ENCODE measurements around the gene MDH2. TPM values are rescaled to one million over a fixed set of nuclear protein-coding genes. Genes with fewer than 3 reads are reported as not detected.
"Not testable (repeated sequence)": the region's sequence is repeated elsewhere in the genome, so short reads cannot be mapped to it uniquely, and the experiment has no call there.

MDH2 gene
- total RNA-seq, 4 donors from 2014 or later, result 24.3 to 88.4 (median 30.0) TPM

DNA sequence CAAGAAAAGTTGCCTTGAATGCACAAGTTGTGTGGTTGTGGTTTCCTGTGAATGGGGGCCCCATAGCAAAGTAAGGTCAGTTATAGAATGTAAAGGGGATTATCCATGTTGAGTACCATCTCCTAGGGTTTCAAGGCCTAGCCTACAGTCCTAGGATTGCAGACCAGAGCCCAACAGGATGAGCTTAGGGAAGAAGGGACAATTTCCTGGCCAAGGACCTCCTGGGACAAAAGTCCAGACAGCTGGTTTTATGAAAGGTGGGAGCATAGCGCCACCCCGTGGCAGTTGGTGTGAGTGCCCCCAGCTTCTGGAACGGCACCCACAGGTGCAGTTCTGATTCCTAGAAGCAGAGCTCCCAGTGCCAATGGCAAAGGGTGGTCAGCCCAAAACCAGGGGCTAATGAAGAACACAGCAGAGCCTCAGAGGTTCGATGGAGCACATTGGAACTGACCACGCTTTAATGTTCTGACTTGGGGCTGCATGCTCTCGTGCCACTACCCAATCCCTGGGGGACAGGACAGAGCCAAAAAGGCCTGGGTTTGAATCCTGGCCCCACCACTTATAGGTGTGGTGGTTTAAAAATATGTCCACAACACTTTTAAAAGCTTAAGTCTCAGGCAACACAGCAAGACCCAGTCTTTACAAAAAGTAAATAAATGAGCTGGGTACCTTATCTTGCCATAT, 27.7 kb upstream of the MDH2 start:
- H3K36me3 ChIP-seq, result no peaks in the 10 kb centered on the region
- DNase-seq, result peak; percentile 65 to 72

DNA sequence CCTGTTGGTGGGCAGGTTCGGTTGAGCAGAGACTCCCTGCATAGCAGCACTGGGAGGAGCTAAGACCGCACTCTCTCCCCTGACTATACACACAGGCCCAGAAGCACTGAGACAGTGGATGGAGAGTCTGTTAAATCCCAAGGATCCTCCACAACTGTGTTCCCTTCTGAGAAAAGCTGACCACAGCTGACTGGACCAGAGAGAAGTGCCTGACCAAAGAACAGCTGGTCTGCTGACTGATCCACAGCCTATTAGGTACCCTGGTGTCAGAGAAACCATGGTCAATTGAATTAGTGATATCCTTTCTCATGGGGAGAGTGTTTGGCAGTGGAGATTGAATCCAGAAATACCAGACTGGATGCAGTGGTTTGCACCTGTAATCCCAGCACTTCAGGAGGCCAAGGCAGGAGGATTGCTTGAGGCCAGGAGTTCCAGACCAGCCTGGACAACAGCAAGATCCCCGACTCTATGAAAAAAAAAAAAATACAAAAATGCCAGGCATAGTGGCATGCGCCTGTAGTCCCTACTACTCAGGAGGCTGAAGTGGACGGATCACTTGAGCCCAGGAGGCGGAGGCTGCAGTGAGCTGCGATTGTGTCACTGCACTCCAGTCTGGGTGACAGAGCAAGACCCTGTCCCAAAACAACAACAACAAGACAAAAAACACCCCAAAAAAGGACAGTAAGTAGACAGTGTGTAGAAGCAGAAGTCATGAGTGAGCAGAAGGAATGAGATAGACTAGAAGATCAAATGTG, 25.7 kb upstream of the MDH2 start:
- Histone ChIP-seq H3K27me3 (no peaks in the 10 kb centered on the region), H3K27ac (no peak overlapping the region), H3K4me3 (no peak overlapping the region), H3K9me3 (no peaks in the 10 kb centered on the region), H3K36me3 (no peaks in the 10 kb centered on the region), H3K4me1 (no peaks in the 10 kb centered on the region)
- no peak for TF ChIP-seq POLR2A (IDR thresholded peaks at IDR 0.05)
- TF ChIP-seq, protein P1, sequence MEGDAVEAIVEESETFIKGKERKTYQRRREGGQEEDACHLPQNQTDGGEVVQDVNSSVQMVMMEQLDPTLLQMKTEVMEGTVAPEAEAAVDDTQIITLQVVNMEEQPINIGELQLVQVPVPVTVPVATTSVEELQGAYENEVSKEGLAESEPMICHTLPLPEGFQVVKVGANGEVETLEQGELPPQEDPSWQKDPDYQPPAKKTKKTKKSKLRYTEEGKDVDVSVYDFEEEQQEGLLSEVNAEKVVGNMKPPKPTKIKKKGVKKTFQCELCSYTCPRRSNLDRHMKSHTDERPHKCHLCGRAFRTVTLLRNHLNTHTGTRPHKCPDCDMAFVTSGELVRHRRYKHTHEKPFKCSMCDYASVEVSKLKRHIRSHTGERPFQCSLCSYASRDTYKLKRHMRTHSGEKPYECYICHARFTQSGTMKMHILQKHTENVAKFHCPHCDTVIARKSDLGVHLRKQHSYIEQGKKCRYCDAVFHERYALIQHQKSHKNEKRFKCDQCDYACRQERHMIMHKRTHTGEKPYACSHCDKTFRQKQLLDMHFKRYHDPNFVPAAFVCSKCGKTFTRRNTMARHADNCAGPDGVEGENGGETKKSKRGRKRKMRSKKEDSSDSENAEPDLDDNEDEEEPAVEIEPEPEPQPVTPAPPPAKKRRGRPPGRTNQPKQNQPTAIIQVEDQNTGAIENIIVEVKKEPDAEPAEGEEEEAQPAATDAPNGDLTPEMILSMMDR (IDR thresholded peaks at IDR 0.05), result no peak
- no peak for DNase-seq
- intact Hi-C loops (cut with DNase I; ENCODE audit: low total_unique reads), result loop anchor here (10.0 kb wide), 1 partner anchor 157 kb away; no protein-coding TSS in a partner anchor

More for the DNA sequence above, 27.7 kb upstream of the MDH2 start:
- Histone ChIP-seq H3K27ac (no peak overlapping the region), H3K9me3 (no peaks in the 10 kb centered on the region), H3K27me3 (no peaks in the 10 kb centered on the region), H3K4me3 (no peak overlapping the region), H3K4me1 (no peaks in the 10 kb centered on the region)
- no peak for TF ChIP-seq POLR2A (IDR thresholded peaks at IDR 0.05)
- TF ChIP-seq, protein P1 (IDR thresholded peaks at IDR 0.05), result peak; percentile 63 to 89 (median 75)
- intact Hi-C loops (cut with DNase I; ENCODE audit: low total_unique reads), result loop anchor here (10.0 kb wide), 1 partner anchor 155 kb away; no protein-coding TSS in a partner anchor

DNA sequence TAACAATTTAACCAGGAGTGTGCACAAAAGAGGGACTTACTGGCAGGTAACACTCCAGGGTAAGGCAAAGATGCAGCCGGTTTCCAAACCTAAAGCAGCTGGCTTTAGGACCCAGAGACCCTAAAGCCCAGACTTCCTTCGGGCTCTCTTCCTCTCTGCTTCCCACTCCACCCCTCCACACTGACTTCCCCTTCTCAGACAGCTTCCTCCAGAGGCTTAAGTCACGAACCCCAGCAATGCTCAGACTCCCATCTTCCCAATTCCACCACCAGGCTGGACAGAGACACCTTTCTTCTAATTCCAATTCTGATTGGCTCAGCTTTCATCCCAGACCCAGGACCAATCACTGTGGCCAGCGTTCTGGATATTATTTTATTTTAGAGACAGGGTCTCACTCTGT, 24.9 kb upstream of the MDH2 start:
- no peak overlapping the region for H3K4me3 ChIP-seq
- no peak for DNase-seq
- intact Hi-C loops (cut with DNase I; ENCODE audit: low total_unique reads), result loop anchor here (10.0 kb wide), 1 partner anchor 158 kb away; no protein-coding TSS in a partner anchor
- no peaks in the 10 kb centered on the region for H3K4me1 ChIP-seq
- no peaks in the 10 kb centered on the region for H3K27me3 ChIP-seq
- H3K9me3 ChIP-seq, result no peaks in the 10 kb centered on the region
- no peaks in the 10 kb centered on the region for H3K36me3 ChIP-seq
- H3K27ac ChIP-seq, result no peak overlapping the region
- TF ChIP-seq POLR2A (IDR thresholded peaks at IDR 0.05), result no peak
- TF ChIP-seq, protein P1 (IDR thresholded peaks at IDR 0.05), result no peak

DNA sequence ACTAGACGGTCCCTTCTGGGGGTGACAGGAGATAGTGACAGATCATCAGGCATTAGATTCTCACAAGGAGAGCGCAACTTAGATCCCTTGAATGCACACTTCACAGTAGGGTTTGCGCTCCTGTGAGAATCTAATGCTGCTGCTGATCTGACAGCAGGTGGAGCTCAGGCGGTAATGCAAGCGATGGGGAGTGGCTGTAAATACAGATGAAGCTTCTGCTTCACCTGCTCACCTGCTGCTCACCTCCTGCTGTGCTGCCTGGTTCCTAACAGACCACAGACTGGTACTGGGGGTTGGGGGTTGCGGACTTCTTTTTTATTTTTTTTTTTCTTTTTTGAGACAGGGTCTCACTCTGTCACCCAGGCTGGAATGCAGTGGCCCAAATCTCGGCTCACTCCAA, 18.2 kb upstream of the MDH2 start:
- not testable (repeated sequence) for H3K4me3 ChIP-seq, H3K9me3 ChIP-seq, H3K4me1 ChIP-seq, H3K27me3 ChIP-seq, H3K27ac ChIP-seq, H3K36me3 ChIP-seq, DNase-seq
- intact Hi-C loops (cut with DNase I; ENCODE audit: low total_unique reads), result loop anchor here (10.0 kb wide), 1 partner anchor 165 kb away; no protein-coding TSS in a partner anchor

DNA sequence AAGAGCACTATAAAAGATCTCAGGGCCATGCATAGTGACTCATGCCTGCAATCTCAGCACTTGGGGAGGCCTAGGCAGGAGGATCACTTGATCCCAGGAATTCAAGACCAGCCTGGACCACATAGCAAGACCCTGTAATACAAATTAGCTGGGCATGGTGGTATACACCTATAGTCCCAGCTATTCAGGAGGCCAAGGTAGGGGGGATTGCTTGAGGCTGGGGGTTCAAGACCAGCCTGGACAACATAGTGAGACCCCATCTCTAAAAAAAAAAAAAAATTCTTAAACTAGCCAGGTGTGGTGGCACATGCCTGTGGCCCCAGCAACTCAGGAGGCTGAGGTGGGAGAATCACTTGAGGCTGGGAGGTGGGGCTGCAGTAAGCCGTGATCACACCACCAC, 15.9 kb upstream of the MDH2 start:
- no peak for TF ChIP-seq POLR2A (IDR thresholded peaks at IDR 0.05)
- TF ChIP-seq, protein P1 (IDR thresholded peaks at IDR 0.05), result no peak
- intact Hi-C loops (cut with DNase I; ENCODE audit: low total_unique reads), result no loop called here
- no peak overlapping the region for H3K27ac ChIP-seq
- DNase-seq, result no peak
- no peaks in the 10 kb centered on the region for H3K4me1 ChIP-seq
- no peak overlapping the region for H3K4me3 ChIP-seq
- no peaks in the 10 kb centered on the region for H3K27me3 ChIP-seq
- no peaks in the 10 kb centered on the region for H3K36me3 ChIP-seq
- no peaks in the 10 kb centered on the region for H3K9me3 ChIP-seq
